Endothelial cell of umbilical vein (primary cell): ENCODE results near the gene PRRX1. TPM values are rescaled to one million over a fixed set of nuclear protein-coding genes. Genes with fewer than 3 reads are reported as not detected.

Experiments
- BruUV-seq: library from RNA; stranded (reverse); fragments of 400-500 nt; replicated peaks from 2 replicates; lab custom pipeline; 2021; lab: Mats Ljungman, UMichigan
- CTCF ChIA-PET: fragments of 300-600, 350-600 bp; sonication (Branson Sonifier 250); formaldehyde crosslinking; loops from one replicate; lab custom pipeline; 2021; ENCODE audit warnings: antibody characterized with exemption, inconsistent platforms; lab: Charles Lee
- POLR2A ChIA-PET: fragments of 300-600, 350-600 bp; sonication (Branson Sonifier 250); formaldehyde crosslinking; loops from one replicate; lab custom pipeline; 2021; ENCODE audit warnings: antibody characterized with exemption, inconsistent platforms; lab: Charles Lee
- DNase-seq: peaks from one replicate; pipeline ENCODE4 v3.0.0-alpha.2; 2011; ENCODE audit warnings: low read depth, low spot score
- FAIRE-seq: peaks from 2 replicates; lab custom pipeline; 2011; peaks lifted over from hg19 to GRCh38; lab: Jason Lieb, UNC
- H2AFZ ChIP-seq: 2 replicates; pipeline ENCODE4 v1.6.0; 2012; ENCODE audit warnings: low read depth, low read length, control low read depth, inconsistent platforms
- H3K27ac ChIP-seq: 2 replicates; pipeline ENCODE4 v1.5.1; 2011; ENCODE audit warnings: low read depth, mild to moderate bottlenecking, control low read depth, low read length, moderate library complexity; ENCODE audit not compliant: insufficient read depth
- H3K27me3 ChIP-seq, 2 experiments: 2 replicates each; pipeline versions ENCODE4 v1.6.0 to v1.6.1; 2011; ENCODE audit warnings: low read length in 2 of 2, mixed read lengths in 1 of 2; ENCODE audit not compliant: control insufficient read depth in 2 of 2, insufficient read depth in 2 of 2
- H3K36me3 ChIP-seq, 2 experiments: 2 replicates in 1 of 2; 3 replicates in 1 of 2; pipeline ENCODE4 v1.5.1; 2011; ENCODE audit warnings: low read length in 2 of 2, mild to moderate bottlenecking in 1 of 2, moderate library complexity in 1 of 2; ENCODE audit not compliant: control insufficient read depth in 2 of 2, insufficient read depth in 2 of 2; ENCODE audit errors: extremely low read depth in 1 of 2
- H3K4me1 ChIP-seq: 3 replicates; pipeline ENCODE4 v1.5.1; 2011; ENCODE audit warnings: mild to moderate bottlenecking, low read length; ENCODE audit not compliant: control insufficient read depth, insufficient read depth; ENCODE audit errors: extremely low read depth
- H3K4me2 ChIP-seq: 2 replicates; pipeline ENCODE4 v1.6.1; 2011; ENCODE audit warnings: low read length, control low read depth, mixed read lengths; ENCODE audit not compliant: insufficient read depth
- H3K4me3 ChIP-seq, 3 experiments: fragments of 200-600 bp in 1 of 3; sonication (generic), shearing (Covaris generic) in 1 of 3; replicated peaks in 1 of 3; 2 replicates each; pipeline ENCODE4 v1.5.1; 2011 to 2016; ENCODE audit warnings: control low read depth in 3 of 3, low read length in 3 of 3, mild to moderate bottlenecking in 2 of 3, inconsistent platforms in 1 of 3, low read depth in 1 of 3, moderate library complexity in 1 of 3; ENCODE audit not compliant: insufficient read depth in 1 of 3
- H3K79me2 ChIP-seq: 2 replicates; pipeline ENCODE4 v1.6.0; 2012; ENCODE audit warnings: low read length, inconsistent platforms; ENCODE audit not compliant: control insufficient read depth, insufficient read depth
- H3K9ac ChIP-seq: replicated peaks from 2 replicates; pipeline ENCODE3; 2011; ENCODE audit warnings: low read length, control low read depth; ENCODE audit not compliant: insufficient read depth; ENCODE audit errors: extremely low read depth
- H3K9me1 ChIP-seq: replicated peaks from 3 replicates; pipeline ENCODE4 v1.6.0; 2011; ENCODE audit warnings: mild to moderate bottlenecking, low read length; ENCODE audit not compliant: control insufficient read depth, insufficient read depth; ENCODE audit errors: extremely low read depth
- H3K9me3 ChIP-seq: replicated peaks from 2 replicates; pipeline ENCODE4 v1.5.1; 2012; ENCODE audit warnings: low read length, inconsistent platforms; ENCODE audit not compliant: control insufficient read depth, insufficient read depth
- H4K20me1 ChIP-seq: replicated peaks from 2 replicates; pipeline ENCODE3; 2011; ENCODE audit warnings: mild to moderate bottlenecking, low read length; ENCODE audit not compliant: control insufficient read depth, insufficient read depth; ENCODE audit errors: extremely low read depth
- EZH2 ChIP-seq: IDR thresholded peaks from 2 replicates; pipeline ENCODE4 v1.6.1; 2012; ENCODE audit warnings: borderline replicate concordance, low read depth, mild to moderate bottlenecking, moderate library complexity, low read length, inconsistent platforms; ENCODE audit not compliant: severe bottlenecking
- FOS ChIP-seq: IDR thresholded peaks from 2 replicates; pipeline ENCODE4 v1.6.1; 2011; ENCODE audit warnings: mild to moderate bottlenecking, low read length, moderate library complexity, borderline replicate concordance; ENCODE audit not compliant: insufficient read depth
- GATA2 ChIP-seq: IDR thresholded peaks from 2 replicates; pipeline ENCODE4 v1.7.0; 2011; ENCODE audit warnings: low read depth, mild to moderate bottlenecking, moderate library complexity, mixed read lengths, low read length; ENCODE audit not compliant: insufficient read length, insufficient read depth
- JUN ChIP-seq: IDR thresholded peaks from 2 replicates; pipeline ENCODE4 v1.6.1; 2011; ENCODE audit warnings: borderline replicate concordance, low read depth; ENCODE audit not compliant: insufficient read length, insufficient read depth
- MYC ChIP-seq: IDR thresholded peaks from one replicate; pipeline ENCODE4 v1.6.1; 2011; ENCODE audit warnings: mild to moderate bottlenecking, low read depth, low read length
- POLR2A ChIP-seq: IDR thresholded peaks from 2 replicates; pipeline ENCODE4 v1.6.1; 2012; ENCODE audit warnings: low read depth, mild to moderate bottlenecking, control low read depth, low read length
- dilution Hi-C: fragments of 300-500 bp; cut with MboI; formaldehyde crosslinking; loops from one replicate; pipeline ENCODE4 v1.15.0; 2019; ENCODE audit warnings: low sequenced_read_pairs; ENCODE audit not compliant: extremely low pct_ligation_motif_present
- intact Hi-C: fragments of 100-400 bp; cut with micrococcal nuclease; formaldehyde crosslinking; loops from one replicate; pipeline ENCODE4 v1.10.0; 2022
- polyA plus RNA-seq, 4 experiments: library from polyadenylated mRNA; depleted of rRNA in 3 of 4; stranded (reverse) in 3 of 4; unstranded in 1 of 4; fragments of >200 nt; gene quantifications; 2 replicates each; pipeline versions ENCODE4 v1.2.1 to v1.2.3, GENCODE V29; 2011 to 2012; ENCODE audit warnings: missing spikeins in 1 of 4
- total RNA-seq: library from RNA; stranded (reverse); gene quantifications from 2 replicates; pipeline ENCODE4 v1.2.3, GENCODE V29; 2021
- TF ChIP-seq, protein P1 (sequence below), 2 donors: IDR thresholded peaks; 1 replicate in 1 of 2; 2 replicates in 1 of 2; pipeline ENCODE4 v1.5.1; 2011; ENCODE audit warnings: low read length in 2 of 2, mild to moderate bottlenecking in 2 of 2, moderate library complexity in 2 of 2, control low read depth in 1 of 2, inconsistent platforms in 1 of 2, low read depth in 1 of 2; ENCODE audit not compliant: insufficient read depth in 1 of 2; ENCODE audit errors: extremely low read depth in 1 of 2

The PRRX1 gene
- total and polyA plus RNA-seq, 2 donors (not counting 3 experiments of a cell fraction or from before 2014, with no cell fraction given), result 0.03 TPM; not detected in 1

DNA sequence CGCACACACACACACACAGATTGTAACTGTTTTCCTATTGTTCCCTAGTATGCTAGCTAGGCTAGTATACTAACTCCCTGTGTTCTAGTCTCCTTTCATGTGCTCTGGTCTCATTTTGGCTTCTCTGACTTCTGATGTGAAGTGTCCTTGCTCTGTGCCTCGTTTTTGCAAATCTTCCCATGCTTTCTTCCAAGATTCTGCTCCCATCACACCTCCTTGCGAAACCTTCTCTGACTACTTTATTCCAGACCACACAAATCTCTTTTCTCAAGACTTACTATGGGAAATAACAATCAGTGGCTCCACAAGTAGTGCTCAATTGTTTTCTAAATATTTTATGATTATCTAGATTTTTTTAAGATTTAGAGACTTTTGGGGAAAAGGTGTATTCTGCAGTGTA is 10.3 kb downstream of the PRRX1 start:
- Histone ChIP-seq H3K4me1 (no peaks in the 10 kb centered on the region), H3K36me3 (no peaks in the 10 kb centered on the region), H3K27me3 (peaks cover 12% of the 10 kb centered on the region in 2 experiments), H3K4me3 (no peak overlapping the region), H3K9me3 (no peaks in the 10 kb centered on the region), H4K20me1 (no peaks in the 10 kb centered on the region), H3K4me2 (no peak overlapping the region), H2AFZ (no peak overlapping the region), H3K9me1 (no peaks in the 10 kb centered on the region), H3K27ac (no peak overlapping the region), H3K79me2 (no peaks in the 10 kb centered on the region), H3K9ac (no peak overlapping the region)
- TF ChIP-seq POLR2A (no peak), MYC (no peak), GATA2 (no peak), JUN (no peak), FOS (no peak), EZH2 (no peak)
- TF ChIP-seq, protein P1, sequence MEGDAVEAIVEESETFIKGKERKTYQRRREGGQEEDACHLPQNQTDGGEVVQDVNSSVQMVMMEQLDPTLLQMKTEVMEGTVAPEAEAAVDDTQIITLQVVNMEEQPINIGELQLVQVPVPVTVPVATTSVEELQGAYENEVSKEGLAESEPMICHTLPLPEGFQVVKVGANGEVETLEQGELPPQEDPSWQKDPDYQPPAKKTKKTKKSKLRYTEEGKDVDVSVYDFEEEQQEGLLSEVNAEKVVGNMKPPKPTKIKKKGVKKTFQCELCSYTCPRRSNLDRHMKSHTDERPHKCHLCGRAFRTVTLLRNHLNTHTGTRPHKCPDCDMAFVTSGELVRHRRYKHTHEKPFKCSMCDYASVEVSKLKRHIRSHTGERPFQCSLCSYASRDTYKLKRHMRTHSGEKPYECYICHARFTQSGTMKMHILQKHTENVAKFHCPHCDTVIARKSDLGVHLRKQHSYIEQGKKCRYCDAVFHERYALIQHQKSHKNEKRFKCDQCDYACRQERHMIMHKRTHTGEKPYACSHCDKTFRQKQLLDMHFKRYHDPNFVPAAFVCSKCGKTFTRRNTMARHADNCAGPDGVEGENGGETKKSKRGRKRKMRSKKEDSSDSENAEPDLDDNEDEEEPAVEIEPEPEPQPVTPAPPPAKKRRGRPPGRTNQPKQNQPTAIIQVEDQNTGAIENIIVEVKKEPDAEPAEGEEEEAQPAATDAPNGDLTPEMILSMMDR (IDR thresholded peaks at IDR 0.05; ENCODE audit: extremely low read depth in 1 of 2, insufficient read depth in 1 of 2, low read depth in 1 of 2, low read length in 2 of 2), result no peak
- CTCF ChIA-PET, result interaction anchor here (1.1 to 2.8 kb wide), 3 partner anchors 10 to 15 kb away, joined by 3 to 19 read pairs (median 5); no protein-coding TSS in a partner anchor
- intact Hi-C loops, result loop anchor here (10.0 kb wide), 1 partner anchor 551 kb away; no protein-coding TSS in a partner anchor
- DNase-seq, result no peak
- no TSS peak for BruUV-seq
- FAIRE-seq, result no peak
- POLR2A ChIA-PET, result no interaction called here
- dilution Hi-C loops, result no loop called here
